GM21515 (cell line): ENCODE data around the gene NLRC5.

Source experiments
- ATAC-seq: cut with Tn5 transposase; IDR thresholded peaks from one replicate; pipeline ENCODE4 v1.9.1; 2021; ENCODE audit not compliant: unreplicated experiment

Gene NLRC5, protein sequence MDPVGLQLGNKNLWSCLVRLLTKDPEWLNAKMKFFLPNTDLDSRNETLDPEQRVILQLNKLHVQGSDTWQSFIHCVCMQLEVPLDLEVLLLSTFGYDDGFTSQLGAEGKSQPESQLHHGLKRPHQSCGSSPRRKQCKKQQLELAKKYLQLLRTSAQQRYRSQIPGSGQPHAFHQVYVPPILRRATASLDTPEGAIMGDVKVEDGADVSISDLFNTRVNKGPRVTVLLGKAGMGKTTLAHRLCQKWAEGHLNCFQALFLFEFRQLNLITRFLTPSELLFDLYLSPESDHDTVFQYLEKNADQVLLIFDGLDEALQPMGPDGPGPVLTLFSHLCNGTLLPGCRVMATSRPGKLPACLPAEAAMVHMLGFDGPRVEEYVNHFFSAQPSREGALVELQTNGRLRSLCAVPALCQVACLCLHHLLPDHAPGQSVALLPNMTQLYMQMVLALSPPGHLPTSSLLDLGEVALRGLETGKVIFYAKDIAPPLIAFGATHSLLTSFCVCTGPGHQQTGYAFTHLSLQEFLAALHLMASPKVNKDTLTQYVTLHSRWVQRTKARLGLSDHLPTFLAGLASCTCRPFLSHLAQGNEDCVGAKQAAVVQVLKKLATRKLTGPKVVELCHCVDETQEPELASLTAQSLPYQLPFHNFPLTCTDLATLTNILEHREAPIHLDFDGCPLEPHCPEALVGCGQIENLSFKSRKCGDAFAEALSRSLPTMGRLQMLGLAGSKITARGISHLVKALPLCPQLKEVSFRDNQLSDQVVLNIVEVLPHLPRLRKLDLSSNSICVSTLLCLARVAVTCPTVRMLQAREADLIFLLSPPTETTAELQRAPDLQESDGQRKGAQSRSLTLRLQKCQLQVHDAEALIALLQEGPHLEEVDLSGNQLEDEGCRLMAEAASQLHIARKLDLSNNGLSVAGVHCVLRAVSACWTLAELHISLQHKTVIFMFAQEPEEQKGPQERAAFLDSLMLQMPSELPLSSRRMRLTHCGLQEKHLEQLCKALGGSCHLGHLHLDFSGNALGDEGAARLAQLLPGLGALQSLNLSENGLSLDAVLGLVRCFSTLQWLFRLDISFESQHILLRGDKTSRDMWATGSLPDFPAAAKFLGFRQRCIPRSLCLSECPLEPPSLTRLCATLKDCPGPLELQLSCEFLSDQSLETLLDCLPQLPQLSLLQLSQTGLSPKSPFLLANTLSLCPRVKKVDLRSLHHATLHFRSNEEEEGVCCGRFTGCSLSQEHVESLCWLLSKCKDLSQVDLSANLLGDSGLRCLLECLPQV (N-terminal part only)

DNA sequence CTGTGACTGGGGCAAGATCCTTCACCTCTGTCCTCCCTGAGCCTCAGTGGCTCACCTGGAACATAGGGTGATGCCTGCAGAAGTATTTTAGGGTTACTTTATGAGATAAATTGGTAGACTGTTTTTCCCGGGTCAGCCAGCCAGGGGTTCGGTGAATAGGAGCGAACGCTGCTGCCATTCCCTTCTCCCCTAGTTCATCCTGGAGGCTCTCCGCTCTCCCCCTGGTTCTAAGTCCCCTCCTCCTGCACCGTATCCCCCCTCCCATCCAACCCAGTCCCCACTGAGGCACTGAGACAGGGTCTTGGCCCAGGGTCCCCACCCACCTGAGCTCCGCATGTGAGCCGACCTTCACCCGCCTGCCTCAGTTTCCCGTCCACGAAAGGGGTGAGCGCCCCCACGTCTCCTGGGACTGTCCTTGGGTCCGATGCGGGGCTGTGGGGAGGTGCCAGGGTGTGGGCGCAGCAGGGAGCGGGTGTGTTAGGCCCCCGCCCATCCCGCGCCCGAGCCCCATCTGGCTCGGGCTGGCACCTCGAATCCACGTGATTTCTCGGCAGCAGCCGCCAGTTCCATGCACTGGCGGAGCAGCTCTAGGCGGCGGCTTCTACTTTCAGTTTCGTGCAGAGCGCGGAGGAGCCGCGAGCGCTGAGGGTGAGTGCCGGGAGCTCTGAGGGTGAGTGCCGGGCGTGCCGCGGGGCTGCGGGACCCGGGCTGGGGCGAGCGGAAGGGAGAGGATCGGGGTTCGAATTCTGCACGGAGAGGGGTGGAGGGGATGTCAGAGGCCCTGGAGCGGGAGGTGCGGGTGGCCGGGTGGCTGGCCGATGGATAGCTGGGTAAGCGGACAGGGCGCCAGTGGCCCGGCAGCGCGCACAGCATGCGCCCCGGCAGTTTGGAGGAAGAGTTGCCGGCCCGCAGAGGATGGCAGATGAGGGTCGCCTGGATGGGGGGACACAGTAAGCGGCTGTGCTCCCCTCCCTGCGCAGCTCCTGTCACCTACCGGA, at the start of gene NLRC5:
NLRC5 (plus strand) TSS at position 610 of the 998 bp plus-strand sequence. CDS start 31,156 bp downstream, outside the sequence.
- peak; percentile 56 for ATAC-seq

DNA sequence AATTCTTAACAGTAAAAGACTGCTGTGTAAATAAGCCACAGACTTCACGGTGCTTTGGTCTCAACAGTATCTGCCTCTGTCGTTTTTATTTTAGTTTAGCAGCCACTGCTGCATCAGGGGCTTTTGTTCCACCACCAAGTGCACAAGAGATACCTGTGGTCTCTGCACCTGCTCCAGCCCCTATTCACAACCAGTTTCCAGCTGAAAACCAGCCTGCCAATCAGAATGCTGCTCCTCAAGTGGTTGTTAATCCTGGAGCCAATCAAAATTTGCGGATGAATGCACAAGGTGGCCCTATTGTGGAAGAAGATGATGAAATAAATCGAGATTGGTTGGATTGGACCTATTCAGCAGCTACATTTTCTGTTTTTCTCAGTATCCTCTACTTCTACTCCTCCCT, 49.6 kb upstream of the NLRC5 start:
- ATAC-seq: no peak

DNA sequence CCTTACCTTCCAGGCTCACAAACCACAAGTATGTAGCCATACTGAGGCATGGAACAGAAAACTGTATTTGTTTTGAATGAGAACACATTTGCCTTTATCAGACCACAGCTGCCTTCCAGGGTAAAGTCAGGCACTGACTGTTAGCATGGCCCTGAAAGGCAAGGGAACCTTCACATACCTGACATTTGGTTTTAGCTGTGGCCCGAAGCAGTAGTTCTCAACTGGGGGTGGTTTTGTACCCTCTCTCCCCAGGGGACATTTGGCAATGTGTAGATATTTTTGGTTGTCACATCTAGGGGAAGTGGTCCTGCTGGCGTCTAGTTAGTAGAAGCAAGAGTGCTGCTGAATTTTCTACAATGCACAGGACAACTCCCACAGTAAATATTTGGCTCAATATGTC, 48.3 kb upstream of the NLRC5 start:
- no peak for ATAC-seq

DNA sequence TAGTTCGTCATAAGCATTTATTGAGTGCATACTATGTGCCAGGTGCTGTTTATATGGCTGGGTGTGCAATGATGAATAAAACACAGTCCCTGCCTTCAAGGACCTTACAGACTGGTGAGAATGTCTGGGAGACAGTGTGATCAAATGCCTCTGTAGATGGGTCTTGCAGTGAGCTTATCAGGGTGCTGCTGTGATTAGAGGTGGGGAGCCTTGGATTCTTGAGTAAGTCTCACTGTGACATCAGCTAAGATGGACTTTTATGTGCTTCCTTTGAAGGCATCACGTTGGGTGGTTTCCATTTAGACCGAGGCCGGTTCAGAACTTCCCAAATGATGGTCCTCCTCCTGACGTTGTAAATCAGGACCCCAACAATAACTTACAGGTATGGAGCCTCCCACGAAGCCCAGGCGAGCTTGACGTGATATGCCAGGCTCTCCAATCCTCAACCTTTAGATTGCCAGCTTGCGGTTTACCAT, 47.5 kb upstream of the NLRC5 start:
- ATAC-seq: no peak

DNA sequence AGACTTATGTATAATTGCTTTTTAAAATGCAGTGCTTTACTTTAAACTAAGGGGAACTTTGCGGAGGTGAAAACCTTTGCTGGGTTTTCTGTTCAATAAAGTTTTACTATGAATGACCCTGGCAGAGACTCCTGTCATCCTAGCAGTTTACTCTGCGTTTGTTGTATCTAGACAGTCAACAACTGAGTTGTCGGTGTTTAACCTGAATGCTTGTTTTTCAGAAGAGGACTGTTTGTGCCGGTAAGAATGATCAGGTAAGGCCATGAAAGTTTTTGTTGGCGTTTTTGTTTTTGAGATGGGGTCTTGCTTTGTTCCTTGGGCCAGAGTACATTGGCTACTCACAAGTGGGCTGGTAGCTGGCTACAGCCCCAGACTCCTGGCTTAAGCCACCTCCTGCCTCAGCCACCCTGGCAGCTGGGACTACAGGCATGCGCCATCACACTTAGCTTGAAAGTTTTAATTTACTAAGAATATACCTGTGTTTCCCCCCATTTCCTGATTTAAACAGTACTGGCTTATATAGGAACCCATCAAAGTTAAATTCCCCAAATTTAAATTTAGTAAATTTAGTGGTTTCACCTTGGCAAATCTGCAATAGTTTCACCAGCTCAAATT, 45.5 kb upstream of the NLRC5 start:
- no peak for ATAC-seq

DNA sequence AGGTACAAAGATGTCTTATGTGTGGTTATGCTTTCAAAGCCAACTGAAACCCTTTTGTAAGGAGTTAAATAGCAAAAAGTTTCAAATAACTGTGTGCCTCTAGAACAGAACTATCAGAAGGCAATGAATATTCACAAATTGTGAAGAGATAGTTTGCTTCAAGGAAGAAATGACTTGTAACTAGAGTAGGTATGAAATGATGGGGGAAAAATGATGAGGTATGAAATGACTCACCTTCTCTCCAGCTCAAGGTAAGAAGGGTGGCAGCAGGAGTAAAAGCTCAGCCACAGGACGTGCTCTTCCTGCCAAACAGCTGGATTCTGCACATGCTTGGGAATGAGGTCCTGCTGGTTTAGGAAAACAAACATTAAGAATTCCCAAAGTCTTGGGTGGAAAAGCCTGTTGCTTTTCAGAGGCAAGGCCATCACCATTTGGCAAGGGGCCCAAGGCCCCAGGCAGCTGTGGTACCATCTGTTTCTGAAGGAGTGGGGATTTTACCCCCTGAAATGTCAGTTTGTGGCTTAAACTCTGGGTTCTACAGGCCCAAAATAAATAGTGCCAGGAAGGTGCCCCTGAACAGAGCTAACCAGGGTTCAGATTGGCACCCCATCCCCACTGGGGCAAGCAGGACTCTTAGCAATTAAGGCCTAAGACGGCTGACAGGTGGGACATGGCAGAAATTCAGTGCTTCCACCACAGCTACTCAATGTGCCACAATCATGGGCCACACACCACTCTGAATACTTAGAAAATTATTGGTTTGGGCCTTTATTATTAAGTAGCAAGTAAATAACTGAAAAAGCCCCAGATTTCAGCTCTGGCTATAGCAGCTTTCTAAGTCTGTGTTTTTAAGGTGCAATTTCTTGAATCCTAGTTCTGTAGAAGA, 44.2 kb upstream of the NLRC5 start:
- no peak for ATAC-seq

DNA sequence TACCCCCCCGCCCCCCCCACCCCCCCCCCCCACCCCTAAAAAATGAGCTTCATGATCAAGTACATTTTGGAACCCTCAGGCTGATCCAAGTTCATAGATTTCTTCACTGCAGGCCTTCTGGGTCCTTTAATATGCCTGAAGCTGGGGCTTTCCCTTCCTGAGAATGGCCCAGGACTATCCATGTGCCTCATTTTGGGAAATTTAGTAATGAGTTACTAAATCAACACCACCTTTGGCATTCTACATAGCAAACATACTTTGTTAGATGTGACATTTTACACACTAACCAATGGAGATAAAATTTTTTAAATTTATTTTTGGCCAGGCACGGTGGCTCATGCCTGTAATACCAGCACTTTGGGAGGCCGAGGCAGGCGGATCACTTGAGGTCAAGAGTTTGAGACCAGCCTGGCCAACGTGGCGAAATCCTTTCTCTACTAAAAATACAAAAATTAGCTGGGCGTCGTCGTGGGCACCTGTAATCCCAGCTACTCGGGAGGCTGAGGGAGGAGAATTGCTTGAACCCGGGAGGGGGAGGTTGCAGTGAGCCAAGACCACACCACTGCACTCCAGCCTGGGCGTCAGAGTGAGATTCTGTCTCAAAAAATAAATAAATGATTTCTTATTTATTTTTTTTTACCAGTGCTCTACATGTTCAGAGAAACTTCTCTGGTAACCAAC, 43.4 kb upstream of the NLRC5 start:
- no peak for ATAC-seq

DNA sequence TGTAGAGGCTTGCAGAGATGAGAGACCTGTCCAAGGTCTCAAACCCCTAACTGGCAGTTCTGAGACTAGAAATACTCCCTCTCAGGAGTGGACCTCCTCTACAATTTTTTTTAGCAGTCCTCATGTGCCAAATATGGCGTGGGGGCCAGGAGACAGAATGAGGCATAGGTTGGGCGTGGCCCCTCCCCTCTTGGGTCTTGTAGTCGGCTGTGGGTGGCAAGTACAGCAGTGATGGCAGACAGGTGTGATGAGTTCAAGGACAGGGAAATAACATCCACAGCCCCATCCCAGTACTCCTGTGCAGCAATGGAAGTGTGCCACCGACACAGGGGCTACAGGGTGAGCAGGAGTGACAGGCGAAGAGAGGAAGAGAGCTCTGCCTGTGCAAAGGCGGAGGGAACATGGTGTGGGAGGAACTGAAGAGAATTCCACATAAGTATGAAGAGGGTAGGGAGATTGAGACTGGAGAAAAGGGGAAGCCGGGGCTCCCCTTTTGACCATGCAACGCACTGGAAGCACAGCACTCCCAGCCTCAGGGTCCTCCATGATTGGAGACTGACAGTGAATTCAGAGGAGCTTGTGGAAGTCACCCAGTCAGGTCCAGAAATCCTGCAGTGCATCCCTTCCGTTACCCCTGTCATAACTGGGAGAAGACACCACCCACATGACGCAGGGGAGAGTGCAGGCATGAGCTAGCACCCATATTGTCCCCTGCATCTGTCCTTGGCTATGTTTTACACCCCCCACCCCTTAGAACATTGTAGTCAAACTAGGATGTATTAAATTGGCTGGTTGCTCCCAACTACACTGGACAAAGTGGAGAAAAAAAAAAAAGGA, 42.4 kb upstream of the NLRC5 start:
- ATAC-seq: no peak

DNA sequence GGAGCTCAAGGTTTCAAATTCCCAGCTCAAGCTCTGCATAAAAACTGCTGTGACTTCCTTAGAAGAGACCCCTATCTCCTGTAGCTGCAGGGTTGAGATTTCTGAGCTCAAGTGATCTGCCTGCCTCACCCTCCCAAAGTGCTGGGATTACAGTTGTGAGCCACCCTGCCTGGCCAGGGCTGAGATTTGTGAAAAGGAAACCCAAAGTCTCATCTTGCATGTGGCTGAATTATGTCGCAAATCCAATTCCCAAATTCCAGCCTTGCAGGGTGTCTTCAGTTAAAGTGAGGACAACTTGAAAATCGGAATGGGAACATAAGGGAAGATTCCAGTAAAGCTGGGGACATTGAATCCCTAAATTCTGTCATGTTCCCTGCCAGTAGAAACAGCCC, 41.8 kb upstream of the NLRC5 start:
- no peak for ATAC-seq

DNA sequence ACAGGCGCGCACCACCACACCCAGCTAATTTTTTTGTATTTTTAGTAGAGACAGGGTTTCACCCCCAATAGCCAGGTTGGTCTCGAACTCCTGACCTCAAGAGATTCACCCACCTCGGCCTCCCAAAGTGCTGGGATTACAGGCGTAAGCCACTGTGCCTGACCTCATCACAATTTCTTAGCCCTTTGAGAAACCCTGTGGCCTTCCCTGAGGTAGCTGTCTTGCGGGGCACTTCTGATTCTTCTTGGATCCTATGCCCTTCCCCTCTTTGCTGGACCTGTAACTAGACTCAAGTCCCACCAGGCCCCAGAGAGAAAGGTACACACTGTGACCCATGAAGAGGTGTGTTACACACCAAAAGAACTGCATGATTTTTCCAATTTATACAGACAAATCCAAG, 41.1 kb upstream of the NLRC5 start:
- no peak for ATAC-seq

DNA sequence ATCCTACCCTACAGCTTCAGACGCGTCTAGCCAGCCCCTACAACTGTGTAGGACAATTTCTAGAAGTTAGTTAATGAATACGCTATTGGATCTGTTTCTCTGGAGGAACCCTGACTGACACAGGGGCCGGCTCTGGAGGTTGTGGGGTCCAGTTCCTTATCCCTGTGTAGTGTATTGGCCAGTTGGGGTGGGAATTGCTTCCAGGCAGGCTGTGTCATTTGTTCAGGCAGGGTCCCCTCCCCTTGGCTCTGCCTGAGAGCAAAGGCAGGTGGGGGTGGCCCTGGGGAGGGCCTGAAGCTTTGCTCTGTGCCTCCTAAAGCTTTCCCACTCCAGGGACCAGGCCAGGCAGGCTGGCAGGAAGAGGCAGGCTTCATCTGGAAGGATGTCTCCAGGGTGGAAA, 39.3 kb upstream of the NLRC5 start:
- no peak for ATAC-seq

DNA sequence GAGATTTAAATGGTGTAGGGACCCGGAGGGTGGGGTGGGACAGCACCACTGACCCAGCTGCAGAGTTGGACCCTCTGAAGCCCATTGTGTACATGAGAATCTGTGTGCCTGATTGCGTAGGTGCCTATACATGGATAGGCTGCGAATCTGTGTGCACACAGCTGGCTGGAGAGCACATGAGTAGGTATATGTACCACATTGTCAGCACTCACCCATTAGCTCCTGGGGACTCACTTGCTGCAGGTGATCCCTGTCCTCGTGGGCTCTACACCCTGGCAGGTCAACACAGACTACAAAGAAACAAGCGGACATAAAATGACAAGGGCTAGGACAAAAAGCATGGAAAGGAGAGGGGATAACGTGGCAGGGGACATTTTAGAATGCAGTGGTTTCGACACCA, 38.9 kb upstream of the NLRC5 start:
- no peak for ATAC-seq

DNA sequence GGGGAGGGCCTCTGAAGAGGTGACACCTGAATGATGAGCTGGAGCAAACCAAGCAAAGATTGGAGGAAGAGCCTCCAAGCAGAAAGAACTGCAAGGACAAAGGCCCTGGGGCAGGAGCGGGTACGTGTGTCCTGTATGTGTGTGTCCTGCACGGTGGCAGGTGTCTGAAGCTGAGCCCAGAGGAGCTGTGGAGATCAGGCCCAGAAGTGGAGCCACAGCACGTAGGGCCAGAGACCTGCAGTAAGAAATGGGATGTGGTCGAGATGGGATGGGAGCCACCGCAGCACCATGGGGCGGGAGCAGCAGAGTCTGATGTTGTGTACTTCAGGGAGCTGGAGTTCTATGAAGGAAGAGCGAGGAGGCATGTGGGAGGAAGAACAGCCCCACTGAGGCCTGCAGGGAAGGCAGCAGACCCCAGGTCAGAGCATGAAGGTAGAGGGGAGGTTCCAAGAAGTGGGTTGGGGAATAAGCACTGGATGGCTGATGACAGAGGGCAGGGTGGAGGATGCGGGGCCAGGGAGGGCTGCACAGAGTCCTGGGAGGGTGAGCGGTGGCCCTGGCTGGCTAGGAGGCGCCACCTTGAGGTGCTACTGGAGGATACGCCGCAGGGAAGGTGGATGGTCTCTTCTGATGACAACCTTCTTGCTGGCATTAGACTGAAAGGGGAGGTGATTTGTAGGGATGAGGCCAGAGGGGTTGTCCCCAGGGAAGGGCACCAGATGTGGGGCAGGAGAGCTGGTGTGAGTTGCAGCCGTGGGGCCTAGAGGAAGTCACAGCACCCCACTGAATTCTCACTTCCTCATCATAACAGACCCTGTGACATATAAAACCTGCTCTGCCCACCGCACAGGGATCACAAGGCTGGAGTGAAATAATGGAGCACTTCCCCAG, 38.2 kb upstream of the NLRC5 start:
- ATAC-seq: peak; percentile 55

DNA sequence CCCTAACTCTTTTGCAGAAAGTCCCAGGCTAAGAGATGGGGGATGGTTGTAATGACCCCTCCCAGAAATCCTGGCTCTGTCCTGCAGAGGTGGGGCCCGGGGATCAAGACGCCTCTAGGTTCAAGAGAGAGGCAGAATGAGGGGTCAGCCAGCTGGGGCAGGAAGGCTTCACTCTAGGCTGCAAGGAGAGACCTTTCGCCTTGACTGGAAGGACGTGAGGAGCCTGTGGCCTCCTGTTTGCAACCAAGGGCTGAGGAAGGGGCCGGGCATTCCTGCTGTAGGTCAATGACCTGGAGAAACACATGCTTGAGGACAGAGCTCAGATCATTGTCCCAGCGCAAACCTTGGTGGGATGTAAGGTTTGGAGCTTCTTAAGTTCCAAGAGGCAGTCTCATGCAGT, 36.4 kb upstream of the NLRC5 start:
- no peak for ATAC-seq

DNA sequence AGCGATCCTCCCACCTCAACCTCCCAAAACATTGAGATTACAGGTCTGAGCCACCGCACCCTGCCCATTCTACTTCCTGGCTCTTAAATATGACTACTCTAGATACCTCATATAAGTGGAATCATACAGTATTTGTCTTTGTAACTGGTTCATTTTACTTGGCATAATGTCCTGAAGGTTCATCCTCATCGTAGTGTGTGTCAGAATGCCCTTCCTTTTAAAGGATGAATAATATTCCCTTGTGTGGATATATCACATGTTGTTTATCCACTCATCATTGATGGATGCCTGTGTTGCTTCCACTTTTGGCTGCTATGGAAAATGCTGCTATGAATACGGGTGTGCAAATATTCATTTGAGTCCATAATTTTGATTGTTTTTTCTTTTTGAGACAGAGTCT, 33.3 kb upstream of the NLRC5 start:
- no peak for ATAC-seq

DNA sequence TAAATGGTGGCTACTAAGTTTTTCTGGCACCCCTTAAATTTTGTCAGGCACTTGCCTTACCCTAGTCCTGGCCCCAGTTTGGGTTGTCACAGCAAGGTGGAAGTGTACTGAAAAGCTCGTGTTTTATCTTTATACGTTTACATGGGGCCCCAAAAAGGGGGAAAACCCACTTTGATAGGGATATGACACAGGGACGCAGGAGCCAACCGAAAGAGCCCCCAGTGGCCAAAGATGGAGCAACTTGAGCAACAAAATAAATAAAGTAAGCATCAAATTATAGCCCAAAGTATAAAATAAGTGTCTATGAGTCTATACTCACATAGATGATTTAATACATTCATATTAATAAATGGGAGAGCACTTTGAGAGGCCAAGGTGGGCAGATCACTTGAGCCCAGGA, 32.6 kb upstream of the NLRC5 start:
- no peak for ATAC-seq
